HAP-1 (cell line): ENCODE data around the gene LMCD1.

Experiments used
- DNase-seq, 2 experiments: peaks; one replicate each; pipeline ENCODE4 v3.0.0-alpha.2; 2016 to 2020; ENCODE audit warnings: low spot score in 2 of 2
- H3K27me3 ChIP-seq: fragments of 250-450 bp; sonication (Bioruptor Pico); 2 replicates; pipeline ENCODE4 v1.5.1; 2020; ENCODE audit warnings: low read depth, mild to moderate bottlenecking, moderate library complexity
- H3K36me3 ChIP-seq: fragments of 250-450 bp; sonication (Bioruptor Pico); replicated peaks from 2 replicates; pipeline ENCODE4 v1.5.1; 2020; ENCODE audit warnings: mild to moderate bottlenecking
- H3K4me1 ChIP-seq: fragments of 250-450 bp; sonication (Bioruptor Pico); 2 replicates; pipeline ENCODE4 v1.5.1; 2020; ENCODE audit warnings: mild to moderate bottlenecking
- H3K4me3 ChIP-seq: fragments of 250-450 bp; sonication (Bioruptor Pico); 2 replicates; pipeline ENCODE4 v1.5.1; 2020; ENCODE audit warnings: mild to moderate bottlenecking, moderate library complexity
- H3K9me3 ChIP-seq: fragments of 250-450 bp; sonication (Bioruptor Pico); 2 replicates; pipeline ENCODE4 v1.5.1; 2020; ENCODE audit warnings: mild to moderate bottlenecking, moderate library complexity
- in situ Hi-C: fragments of 300-500 bp; cut with MboI; formaldehyde crosslinking; loops from 3 replicates; pipeline ENCODE4 v1.14.3; 2020; ENCODE audit warnings: low sequenced_read_pairs, inconsistent platforms, mixed read lengths

The LMCD1 gene

GRCh38 chr3:8558645-8559044, 57.0 kb downstream of the LMCD1 start:
- no peaks in the 10 kb centered on the region for H3K9me3 ChIP-seq
- in situ Hi-C loops: no loop called here

GRCh38 chr3:8559351-8559750, 57.7 kb downstream of the LMCD1 start:
- H3K36me3 ChIP-seq: no peaks in the 10 kb centered on the region
- DNase-seq: no peak
- no peaks in the 10 kb centered on the region for H3K4me1 ChIP-seq
- H3K27me3 ChIP-seq: no peaks in the 10 kb centered on the region
- H3K9me3 ChIP-seq: no peaks in the 10 kb centered on the region
- no peak overlapping the region for H3K4me3 ChIP-seq
- in situ Hi-C loops: no loop called here

More at GRCh38 chr3:8558645-8559044, 57.0 kb downstream of the LMCD1 start:
- Histone ChIP-seq H3K36me3 (no peaks in the 10 kb centered on the region), H3K4me1 (no peaks in the 10 kb centered on the region), H3K27me3 (no peaks in the 10 kb centered on the region), H3K4me3 (no peak overlapping the region)
- DNase-seq: no peak

- no peaks in the 10 kb centered on the region for H3K9me3 ChIP-seq
- no peak overlapping the region for H3K4me3 ChIP-seq
- H3K4me1 ChIP-seq: no peaks in the 10 kb centered on the region
- H3K27me3 ChIP-seq: no peaks in the 10 kb centered on the region
- no peak for DNase-seq
- H3K36me3 ChIP-seq: no peaks in the 10 kb centered on the region
- in situ Hi-C loops: no loop called here
Observed at GRCh38 chr3:8560366-8561007, 58.9 kb downstream of the LMCD1 start.

GRCh38 chr3:8561370-8561769, 59.7 kb downstream of the LMCD1 start:
- DNase-seq: no peak
- no peaks in the 10 kb centered on the region for H3K27me3 ChIP-seq
- no peak overlapping the region for H3K4me3 ChIP-seq
- H3K4me1 ChIP-seq: no peaks in the 10 kb centered on the region
- no peaks in the 10 kb centered on the region for H3K36me3 ChIP-seq
- no peaks in the 10 kb centered on the region for H3K9me3 ChIP-seq
- in situ Hi-C loops: no loop called here

- in situ Hi-C loops: no loop called here
- Histone ChIP-seq H3K9me3 (no peaks in the 10 kb centered on the region), H3K36me3 (no peaks in the 10 kb centered on the region), H3K4me3 (no peak overlapping the region), H3K4me1 (no peaks in the 10 kb centered on the region), H3K27me3 (no peaks in the 10 kb centered on the region)
- no peak for DNase-seq
Observed at GRCh38 chr3:8562081-8562595, 60.5 kb downstream of the LMCD1 start.

- Histone ChIP-seq H3K27me3 (no peaks in the 10 kb centered on the region), H3K4me1 (no peaks in the 10 kb centered on the region), H3K9me3 (no peaks in the 10 kb centered on the region), H3K36me3 (no peaks in the 10 kb centered on the region), H3K4me3 (no peak overlapping the region)
- in situ Hi-C loops: no loop called here
- no peak for DNase-seq
Observed at GRCh38 chr3:8563146-8563545, 61.5 kb downstream of the LMCD1 start.

- Histone ChIP-seq H3K9me3 (no peaks in the 10 kb centered on the region), H3K4me1 (no peaks in the 10 kb centered on the region), H3K36me3 (no peaks in the 10 kb centered on the region), H3K4me3 (no peak overlapping the region), H3K27me3 (no peaks in the 10 kb centered on the region)
- in situ Hi-C loops: no loop called here
- DNase-seq: no peak
Observed at GRCh38 chr3:8563597-8563996, 62.0 kb downstream of the LMCD1 start.

- Histone ChIP-seq H3K4me1 (no peaks in the 10 kb centered on the region), H3K9me3 (no peaks in the 10 kb centered on the region), H3K36me3 (no peaks in the 10 kb centered on the region), H3K27me3 (no peaks in the 10 kb centered on the region), H3K4me3 (no peak overlapping the region)
- DNase-seq: no peak
- in situ Hi-C loops: no loop called here
Observed at GRCh38 chr3:8565376-8565775, 63.8 kb downstream of the LMCD1 start.

- DNase-seq: no peak
- H3K4me3 ChIP-seq: no peak overlapping the region
- no peaks in the 10 kb centered on the region for H3K4me1 ChIP-seq
- no peaks in the 10 kb centered on the region for H3K9me3 ChIP-seq
- H3K36me3 ChIP-seq: no peaks in the 10 kb centered on the region
- no peaks in the 10 kb centered on the region for H3K27me3 ChIP-seq
- in situ Hi-C loops: no loop called here
Observed at GRCh38 chr3:8567784-8568575, 66.4 kb downstream of the LMCD1 start.

GRCh38 chr3:8571256-8571655, 69.6 kb downstream of the LMCD1 start:
- in situ Hi-C loops: no loop called here
- no peaks in the 10 kb centered on the region for H3K27me3 ChIP-seq
- no peak overlapping the region for H3K4me3 ChIP-seq
- no peak for DNase-seq
- no peaks in the 10 kb centered on the region for H3K4me1 ChIP-seq
- no peaks in the 10 kb centered on the region for H3K9me3 ChIP-seq
- no peaks in the 10 kb centered on the region for H3K36me3 ChIP-seq

GRCh38 chr3:8573342-8573926, 71.8 kb downstream of the LMCD1 start:
- no peaks in the 10 kb centered on the region for H3K4me1 ChIP-seq
- H3K27me3 ChIP-seq: no peaks in the 10 kb centered on the region
- H3K9me3 ChIP-seq: no peaks in the 10 kb centered on the region
- no peak overlapping the region for H3K4me3 ChIP-seq
- no peaks in the 10 kb centered on the region for H3K36me3 ChIP-seq
- no peak for DNase-seq
- in situ Hi-C loops: no loop called here

- in situ Hi-C loops: no loop called here
- no peaks in the 10 kb centered on the region for H3K36me3 ChIP-seq
- no peaks in the 10 kb centered on the region for H3K9me3 ChIP-seq
- H3K27me3 ChIP-seq: no peaks in the 10 kb centered on the region
- H3K4me1 ChIP-seq: no peaks in the 10 kb centered on the region
- no peak for DNase-seq
- H3K4me3 ChIP-seq: no peak overlapping the region
Observed at GRCh38 chr3:8574040-8574669, 72.5 kb downstream of the LMCD1 start.

- Histone ChIP-seq H3K4me3 (no peak overlapping the region), H3K36me3 (no peaks in the 10 kb centered on the region), H3K9me3 (no peaks in the 10 kb centered on the region), H3K4me1 (no peaks in the 10 kb centered on the region), H3K27me3 (no peaks in the 10 kb centered on the region)
- in situ Hi-C loops: no loop called here
- DNase-seq: no peak
Observed at GRCh38 chr3:8574670-8575322, 73.2 kb downstream of the LMCD1 start.
